Activated CD8-positive, alpha-beta T cell treated with anti-CD3 and anti-CD28 coated beads for 36 hours (primary cell): ENCODE data around the gene MKNK2. TPM values are rescaled to one million over a fixed set of nuclear protein-coding genes. Genes with fewer than 3 reads are reported as not detected.
A peak's percentile ranks its signal among the peaks of the same experiment; 100 is the strongest.
"Not testable (repeated sequence)": the region's sequence is repeated elsewhere in the genome, so short reads cannot be mapped to it uniquely, and the experiment has no call there.

ENCODE experiments used
- ATAC-seq: fragments of 200-7000 bp; cut with Tn5 transposase; one replicate; pipeline ENCODE4 v1.10.0; 2021; ENCODE audit warnings: mild to moderate bottlenecking, moderate library complexity
- CTCF ChIA-PET: fragments of 350-600 bp; sonication (Branson Sonifier 250); formaldehyde crosslinking; loops from one replicate; lab custom pipeline; 2021; ENCODE audit warnings: antibody characterized with exemption; lab: Charles Lee
- POLR2A ChIA-PET: fragments of 350-600 bp; sonication (Branson Sonifier 250); formaldehyde crosslinking; loops from one replicate; lab custom pipeline; 2021; ENCODE audit warnings: antibody characterized with exemption; lab: Charles Lee
- DNase-seq: peaks from one replicate; pipeline ENCODE4 v3.0.0-alpha.2; 2020
- H3K27ac Mint-ChIP-seq: one replicate; pipeline ENCODE4 v1.8.0; 2021; ENCODE audit warnings: mild to moderate bottlenecking, mixed read lengths
- H3K27me3 Mint-ChIP-seq: one replicate; pipeline ENCODE4 v1.8.0; 2021; ENCODE audit warnings: mixed read lengths
- H3K36me3 Mint-ChIP-seq: one replicate; pipeline ENCODE4 v1.8.0; 2021; ENCODE audit warnings: low read depth, mixed read lengths
- H3K4me1 Mint-ChIP-seq: one replicate; pipeline ENCODE4 v1.8.0; 2021; ENCODE audit warnings: low read depth, mixed read lengths
- H3K4me3 Mint-ChIP-seq: one replicate; pipeline ENCODE4 v1.8.0; 2021; ENCODE audit warnings: mild to moderate bottlenecking, moderate library complexity, mixed read lengths
- H3K9me3 Mint-ChIP-seq: one replicate; pipeline ENCODE4 v1.8.0; 2021; ENCODE audit warnings: mixed read lengths
- intact Hi-C: fragments of 100-400 bp; cut with micrococcal nuclease; formaldehyde crosslinking; loops from one replicate; pipeline ENCODE4 v1.10.0; 2022
- total RNA-seq, 2 experiments: library from RNA; stranded (reverse); gene quantifications; one replicate each; pipeline ENCODE4 v1.2.3, GENCODE V29; 2021
- TF ChIP-seq, protein P1 (sequence below): fragments of 200-600 bp; IDR thresholded peaks from one replicate; pipeline ENCODE4 v1.8.0; 2022; ENCODE audit warnings: antibody characterized with exemption, mild to moderate bottlenecking

Gene MKNK2
- total RNA-seq, 2 experiments from 2014 or later: 323 to 327 TPM

DNA sequence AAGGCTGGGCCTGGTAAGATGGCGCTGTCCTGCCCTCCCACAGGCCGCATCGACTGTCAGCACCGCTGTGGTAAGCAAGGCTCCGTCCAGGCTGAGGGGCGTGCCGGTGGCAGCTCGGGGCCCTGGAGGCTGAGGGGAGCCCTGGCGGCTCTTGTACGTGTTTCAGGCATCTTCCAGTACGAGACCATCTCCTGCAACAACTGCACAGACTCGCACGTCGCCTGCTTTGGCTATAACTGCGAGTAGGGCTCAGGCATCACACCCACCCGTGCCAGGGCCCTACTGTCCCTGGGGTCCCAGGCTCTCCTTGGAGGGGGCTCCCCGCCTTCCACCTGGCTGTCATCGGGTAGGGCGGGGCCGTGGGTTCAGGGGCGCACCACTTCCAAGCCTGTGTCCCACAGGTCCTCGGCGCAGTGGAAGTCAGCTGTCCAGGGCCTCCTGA, 46.9 kb upstream of the MKNK2 start:
- Mint-ChIP-seq H3K9me3 (no peaks in the 10 kb centered on the region), H3K36me3 (peaks cover 26% of the 10 kb centered on the region), H3K4me3 (peak overlapping the region; percentile 83), H3K27me3 (no peaks in the 10 kb centered on the region), H3K4me1 (peaks cover 22% of the 10 kb centered on the region), H3K27ac (no peak overlapping the region)
- DNase-seq (no peak), ATAC-seq (no peak)
- POLR2A ChIA-PET: interaction anchor here (0.6 to 1.9 kb wide), 5 partner anchors 15 to 329 kb away, joined by 3 to 4 read pairs (median 3); no protein-coding TSS in a partner anchor
- intact Hi-C loops: no loop called here
- CTCF ChIA-PET: interaction anchor here (0.8 to 1.2 kb wide), 2 partner anchors 14 to 28 kb away, joined by 3 read pairs; no protein-coding TSS in a partner anchor
- TF ChIP-seq, protein P1, sequence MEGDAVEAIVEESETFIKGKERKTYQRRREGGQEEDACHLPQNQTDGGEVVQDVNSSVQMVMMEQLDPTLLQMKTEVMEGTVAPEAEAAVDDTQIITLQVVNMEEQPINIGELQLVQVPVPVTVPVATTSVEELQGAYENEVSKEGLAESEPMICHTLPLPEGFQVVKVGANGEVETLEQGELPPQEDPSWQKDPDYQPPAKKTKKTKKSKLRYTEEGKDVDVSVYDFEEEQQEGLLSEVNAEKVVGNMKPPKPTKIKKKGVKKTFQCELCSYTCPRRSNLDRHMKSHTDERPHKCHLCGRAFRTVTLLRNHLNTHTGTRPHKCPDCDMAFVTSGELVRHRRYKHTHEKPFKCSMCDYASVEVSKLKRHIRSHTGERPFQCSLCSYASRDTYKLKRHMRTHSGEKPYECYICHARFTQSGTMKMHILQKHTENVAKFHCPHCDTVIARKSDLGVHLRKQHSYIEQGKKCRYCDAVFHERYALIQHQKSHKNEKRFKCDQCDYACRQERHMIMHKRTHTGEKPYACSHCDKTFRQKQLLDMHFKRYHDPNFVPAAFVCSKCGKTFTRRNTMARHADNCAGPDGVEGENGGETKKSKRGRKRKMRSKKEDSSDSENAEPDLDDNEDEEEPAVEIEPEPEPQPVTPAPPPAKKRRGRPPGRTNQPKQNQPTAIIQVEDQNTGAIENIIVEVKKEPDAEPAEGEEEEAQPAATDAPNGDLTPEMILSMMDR: no peak

DNA sequence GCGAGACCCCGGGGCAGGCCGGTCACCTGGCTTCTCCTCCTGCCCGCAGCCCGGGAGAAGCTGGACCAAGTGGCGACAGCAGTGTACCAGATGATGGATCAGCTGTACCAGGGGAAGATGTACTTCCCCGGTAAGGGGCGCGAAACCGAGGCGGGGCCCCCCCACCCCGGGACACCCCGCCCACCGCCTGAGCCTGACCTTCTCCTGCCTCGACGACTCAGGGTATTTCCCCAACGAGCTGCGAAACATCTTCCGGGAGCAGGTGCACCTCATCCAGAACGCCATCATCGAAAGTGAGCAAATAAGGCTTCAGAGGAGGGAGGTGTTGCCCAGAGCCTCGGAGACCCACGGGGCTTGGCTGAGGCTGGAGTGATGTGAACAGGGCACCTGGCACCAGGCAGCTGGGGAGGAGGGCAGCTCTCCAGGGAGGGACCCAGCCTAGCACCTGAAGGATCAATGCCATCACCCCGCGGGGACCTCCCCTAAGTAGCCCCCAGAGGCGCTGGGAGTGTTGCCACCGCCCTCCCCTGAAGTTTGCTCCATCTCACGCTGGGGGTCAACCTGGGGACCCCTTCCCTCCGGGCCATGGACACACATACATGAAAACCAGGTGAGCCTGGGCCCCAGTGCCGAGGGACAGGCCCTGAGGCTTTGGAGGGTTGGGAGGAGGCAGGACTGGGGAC, 46.3 kb upstream of the MKNK2 start:
- peak overlapping the region; percentile 83 for H3K27ac Mint-ChIP-seq
- DNase-seq (peak; percentile 82), ATAC-seq (peak; percentile 17)
- TF ChIP-seq, protein P1: no peak
- H3K4me1 Mint-ChIP-seq: peaks cover 26% of the 10 kb centered on the region
- peaks cover 29% of the 10 kb centered on the region for H3K36me3 Mint-ChIP-seq
- no peaks in the 10 kb centered on the region for H3K27me3 Mint-ChIP-seq
- H3K9me3 Mint-ChIP-seq: no peaks in the 10 kb centered on the region
- intact Hi-C loops: no loop called here
- H3K4me3 Mint-ChIP-seq: peak overlapping the region; percentile 83
- POLR2A ChIA-PET: interaction anchor here (0.6 to 1.9 kb wide), 10 partner anchors 14 to 330 kb away, joined by 3 to 4 read pairs (median 3); no protein-coding TSS in a partner anchor
- CTCF ChIA-PET: interaction anchor here (0.7 to 1.2 kb wide), 3 partner anchors 13 to 153 kb away, joined by 3 read pairs; no protein-coding TSS in a partner anchor

DNA sequence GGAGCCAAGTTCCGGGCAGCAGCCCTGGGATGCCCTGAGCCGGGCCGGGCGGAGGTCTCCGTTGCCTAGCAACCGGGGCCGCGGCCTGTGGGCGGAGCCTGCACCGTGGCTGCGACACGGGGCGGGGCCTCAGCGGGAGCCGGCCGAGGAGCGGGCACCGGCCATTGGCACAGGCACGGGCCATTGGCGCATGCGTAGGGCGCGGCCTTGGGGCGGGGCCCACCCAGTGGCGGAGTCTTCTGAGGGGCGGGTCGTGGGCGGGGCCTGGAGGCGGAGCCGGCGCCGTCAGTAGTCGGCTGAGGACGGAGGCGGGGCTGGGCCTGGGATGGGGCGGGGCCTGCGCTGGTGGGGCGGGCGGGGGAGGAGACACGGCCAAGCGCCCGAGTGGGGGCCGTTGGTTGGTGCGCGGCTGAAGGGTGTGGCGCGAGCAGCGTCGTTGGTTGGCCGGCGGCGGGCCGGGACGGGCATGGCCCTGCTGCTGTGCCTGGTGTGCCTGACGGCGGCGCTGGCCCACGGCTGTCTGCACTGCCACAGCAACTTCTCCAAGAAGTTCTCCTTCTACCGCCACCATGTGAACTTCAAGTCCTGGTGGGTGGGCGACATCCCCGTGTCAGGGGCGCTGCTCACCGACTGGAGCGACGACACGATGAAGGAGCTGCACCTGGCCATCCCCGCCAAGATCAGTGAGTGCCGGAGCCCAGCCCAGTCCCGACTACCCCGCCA, 45.6 kb upstream of the MKNK2 start, which contains the start of gene IZUMO4:
TSS of gene IZUMO4 (plus strand) at position 436 of the 723 bp plus-strand sequence. CDS start at position 467, 31 bp downstream.
- intact Hi-C loops: no loop called here

GRCh38 chr19:2096034-2096479, 45.0 kb upstream of the MKNK2 start, which contains the start of gene MOB3A:
Gene MOB3A, minus strand, starts transcription at chr19:2096326. Its CDS starts 17,766 bp downstream, at chr19:2078560.
- H3K9me3 Mint-ChIP-seq: no peaks in the 10 kb centered on the region
- no peaks in the 10 kb centered on the region for H3K27me3 Mint-ChIP-seq
- peaks cover 31% of the 10 kb centered on the region for H3K36me3 Mint-ChIP-seq
- DNase-seq (peak; percentile 89), ATAC-seq (peak; percentile 50)
- ChIA-PET CTCF (interaction anchor here (2.5 kb wide), 1 partner anchor 11 kb away, joined by 13 read pairs; no protein-coding TSS in a partner anchor), POLR2A (interaction anchor here (0.7 to 3.1 kb wide), 6 partner anchors 9 to 471 kb away, joined by 3 to 43 read pairs (median 8); no protein-coding TSS in a partner anchor)
- TF ChIP-seq, protein P1: peak; percentile 26
- intact Hi-C loops: no loop called here
- H3K4me3 Mint-ChIP-seq: peak within 1 kb of the TSS; percentile 85
- peak within 1 kb of the TSS; percentile 84 for H3K27ac Mint-ChIP-seq
- H3K4me1 Mint-ChIP-seq: peaks cover 27% of the 10 kb centered on the region

More for the DNA sequence above, 45.6 kb upstream of the MKNK2 start, which contains the start of gene IZUMO4:
- POLR2A ChIA-PET: interaction anchor here (0.6 to 3.1 kb wide), 8 partner anchors 13 to 173 kb away, joined by 3 to 43 read pairs (median 4); no protein-coding TSS in a partner anchor
- TF ChIP-seq, protein P1: no peak
- Mint-ChIP-seq H3K4me3 (peak within 1 kb of the TSS; percentile 85), H3K36me3 (peaks cover 31% of the 10 kb centered on the region), H3K27me3 (no peaks in the 10 kb centered on the region), H3K27ac (peak within 1 kb of the TSS; percentile 84), H3K9me3 (no peaks in the 10 kb centered on the region), H3K4me1 (peaks cover 26% of the 10 kb centered on the region)
- ATAC-seq (peak; percentile 86), DNase-seq (peak; percentile 100)
- CTCF ChIA-PET: interaction anchor here (0.7 to 0.8 kb wide), 2 partner anchors 17 to 153 kb away, joined by 3 read pairs; no protein-coding TSS in a partner anchor

DNA sequence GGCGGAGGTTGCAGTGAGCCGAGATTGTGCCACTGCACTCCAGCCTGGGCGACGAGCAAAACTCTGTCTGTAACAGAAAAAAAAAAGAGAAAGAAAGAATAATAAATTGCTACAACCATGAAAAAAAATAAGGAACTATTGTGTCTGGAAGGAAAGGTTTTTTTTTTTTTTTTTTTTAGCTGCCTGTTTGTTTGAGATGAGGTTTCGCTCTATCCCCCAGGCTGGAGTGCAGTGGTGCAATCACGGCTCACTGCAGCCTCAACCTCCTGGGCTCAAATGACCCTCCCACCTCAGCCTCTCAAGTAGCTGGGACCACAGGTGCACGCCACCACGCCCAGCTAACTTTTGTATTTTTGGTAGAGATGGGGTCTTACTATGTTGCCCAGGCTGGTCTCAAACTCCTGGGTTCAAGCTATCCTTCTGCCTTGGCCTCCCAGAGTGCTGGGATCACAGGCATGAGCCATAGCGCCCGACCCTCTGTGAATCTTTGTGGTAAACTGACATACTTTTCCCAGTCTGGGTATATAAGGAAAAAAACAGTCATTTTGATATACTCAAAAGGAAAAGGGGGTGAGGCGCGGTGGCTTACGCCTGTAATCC, 41.0 kb upstream of the MKNK2 start:
- Mint-ChIP-seq H3K4me1 (peaks cover 58% of the 10 kb centered on the region), H3K36me3 (peaks cover 54% of the 10 kb centered on the region)
- DNase-seq, H3K9me3 Mint-ChIP-seq, H3K4me3 Mint-ChIP-seq, H3K27ac Mint-ChIP-seq, H3K27me3 Mint-ChIP-seq, intact Hi-C loops, ATAC-seq: not testable (repeated sequence)
- POLR2A ChIA-PET: interaction anchor here (0.9 to 1.4 kb wide), 3 partner anchors 9 to 11 kb away, joined by 3 to 5 read pairs (median 5); no protein-coding TSS in a partner anchor
- CTCF ChIA-PET: interaction anchor here (0.7 to 2.8 kb wide), 4 partner anchors 8 to 162 kb away, joined by 3 to 9 read pairs (median 4); no protein-coding TSS in a partner anchor
